Breast epithelium (tissue), 4 donors: ENCODE data around the gene FHIT. TPM values are rescaled to one million over a fixed set of nuclear protein-coding genes. Genes with fewer than 3 reads are reported as not detected.

ENCODE experiments used
- DNase-seq, 2 donors: peaks; one replicate each; pipeline ENCODE4 v3.0.0-alpha.2; 2019; ENCODE audit warnings: low spot score in 2 of 2
- H3K27ac ChIP-seq, 2 donors: fragments of 200-600 bp; sonication (generic) in 1 of 2; one replicate each; pipeline ENCODE4 v1.5.1; 2016 to 2019; ENCODE audit warnings: mild to moderate bottlenecking in 1 of 2
- H3K27me3 ChIP-seq, 2 donors: fragments of 200-600 bp; sonication (generic) in 1 of 2; one replicate each; pipeline versions ENCODE4 v1.5.1 to v1.6.0; 2017 to 2019; ENCODE audit warnings: control low read depth in 1 of 2, mild to moderate bottlenecking in 1 of 2
- H3K36me3 ChIP-seq: fragments of 200-600 bp; one replicate; pipeline ENCODE4 v1.5.1; 2019
- H3K4me1 ChIP-seq, 2 donors: fragments of 200-600 bp; sonication (generic); one replicate each; pipeline ENCODE4 v1.5.1; 2016 to 2019; ENCODE audit warnings: control low read depth in 1 of 2
- H3K4me3 ChIP-seq, 3 donors: fragments of 200-600 bp; sonication (generic); 1 replicate in 2 of 3; 2 replicates in 1 of 3; pipeline ENCODE4 v1.5.1; 2016 to 2019; ENCODE audit warnings: mild to moderate bottlenecking in 3 of 3, moderate library complexity in 2 of 3
- H3K9me3 ChIP-seq, 2 donors: fragments of 200-600 bp; sonication (generic) in 1 of 2; one replicate each; pipeline ENCODE4 v1.5.1; 2016 to 2019; ENCODE audit warnings: control low read depth in 1 of 2
- CTCF ChIP-seq, 3 donors: fragments of 450-650 bp; IDR thresholded peaks; one replicate each; pipeline ENCODE4 v1.5.1; 2016 to 2017; ENCODE audit warnings: antibody characterized with exemption in 3 of 3, mild to moderate bottlenecking in 3 of 3, moderate library complexity in 3 of 3
- POLR2A ChIP-seq: fragments of 450-650 bp; IDR thresholded peaks from one replicate; pipeline ENCODE4 v1.6.1; 2016; ENCODE audit warnings: antibody characterized with exemption, mild to moderate bottlenecking, moderate library complexity
- POLR2AphosphoS5 ChIP-seq, 3 donors: sonication (generic); formaldehyde crosslinking; IDR thresholded peaks; one replicate each; pipeline ENCODE4 v1.6.1; 2017; ENCODE audit warnings: antibody characterized with exemption in 3 of 3
- intact Hi-C: fragments of 100-400 bp; cut with DNase I; formaldehyde crosslinking; loops from one replicate; pipeline ENCODE4 v1.15.1; 2023; ENCODE audit warnings: low total_unique reads
- total RNA-seq, 3 donors: library from RNA; depleted of rRNA; stranded (reverse); fragments of >200 nt; gene quantifications; one replicate each; pipeline ENCODE4 v1.1.0, GENCODE V29; 2016

FHIT gene
- total RNA-seq, 3 donors from 2014 or later = 9.0 to 19.2 (median 17.7) TPM

- Histone ChIP-seq H3K27me3 (no peaks in the 10 kb centered on the region), H3K9me3 (no peaks in the 10 kb centered on the region), H3K4me1 (no peaks in the 10 kb centered on the region), H3K27ac (no peak overlapping the region), H3K4me3 (no peak overlapping the region), H3K36me3 (no peaks in the 10 kb centered on the region)
- intact Hi-C loops = no loop called here
- no peak for TF ChIP-seq POLR2A
- TF ChIP-seq POLR2AphosphoS5 (IDR thresholded peaks at IDR 0.05) = no peak
- no peak for TF ChIP-seq CTCF (IDR thresholded peaks at IDR 0.05)
- no peak for DNase-seq
These were observed 1241.2 kb downstream of the FHIT start for GRCh38 chr3:60009931-60010478.

GRCh38 chr3:60001369-60001768 lies 1249.9 kb downstream of the FHIT start:
- Histone ChIP-seq H3K4me1 (no peaks in the 10 kb centered on the region), H3K4me3 (no peak overlapping the region), H3K27ac (no peak overlapping the region), H3K9me3 (no peaks in the 10 kb centered on the region), H3K27me3 (no peaks in the 10 kb centered on the region), H3K36me3 (no peaks in the 10 kb centered on the region)
- intact Hi-C loops = no loop called here
- TF ChIP-seq POLR2A (no peak), CTCF (IDR thresholded peaks at IDR 0.05) (no peak), POLR2AphosphoS5 (IDR thresholded peaks at IDR 0.05) (no peak)
- no peak for DNase-seq

- H3K4me3 ChIP-seq = no peak overlapping the region
- intact Hi-C loops = no loop called here
- H3K4me1 ChIP-seq = no peaks in the 10 kb centered on the region
- DNase-seq = no peak
- TF ChIP-seq POLR2A (no peak), POLR2AphosphoS5 (IDR thresholded peaks at IDR 0.05) (no peak), CTCF (IDR thresholded peaks at IDR 0.05) (no peak)
- no peaks in the 10 kb centered on the region for H3K27me3 ChIP-seq
- no peaks in the 10 kb centered on the region for H3K36me3 ChIP-seq
- no peak overlapping the region for H3K27ac ChIP-seq
- no peaks in the 10 kb centered on the region for H3K9me3 ChIP-seq
These were observed 1250.7 kb downstream of the FHIT start for GRCh38 chr3:60000311-60001105.

GRCh38 chr3:59998058-59998457 lies 1253.2 kb downstream of the FHIT start:
- intact Hi-C loops = no loop called here
- TF ChIP-seq CTCF (IDR thresholded peaks at IDR 0.05) = no peak
- TF ChIP-seq POLR2AphosphoS5 (IDR thresholded peaks at IDR 0.05) = no peak
- no peak for TF ChIP-seq POLR2A
- H3K36me3 ChIP-seq = no peaks in the 10 kb centered on the region
- no peaks in the 10 kb centered on the region for H3K9me3 ChIP-seq
- H3K4me1 ChIP-seq = no peaks in the 10 kb centered on the region
- no peak overlapping the region for H3K4me3 ChIP-seq
- no peaks in the 10 kb centered on the region for H3K27me3 ChIP-seq
- H3K27ac ChIP-seq = no peak overlapping the region
- DNase-seq = no peak

- no peak for TF ChIP-seq POLR2AphosphoS5 (IDR thresholded peaks at IDR 0.05)
- no peak for TF ChIP-seq CTCF (IDR thresholded peaks at IDR 0.05)
- TF ChIP-seq POLR2A = no peak
- H3K4me1 ChIP-seq = no peaks in the 10 kb centered on the region
- intact Hi-C loops = no loop called here
- no peak overlapping the region for H3K4me3 ChIP-seq
- H3K27ac ChIP-seq = no peak overlapping the region
- no peaks in the 10 kb centered on the region for H3K9me3 ChIP-seq
- no peak for DNase-seq
- no peaks in the 10 kb centered on the region for H3K36me3 ChIP-seq
- H3K27me3 ChIP-seq = no peaks in the 10 kb centered on the region
These were observed 1253.7 kb downstream of the FHIT start for GRCh38 chr3:59997583-59997982.
